ENCODE results near the gene RCL1.

RCL1 gene

GRCh38 chr9:4844056-4844838, 51.5 kb downstream of the RCL1 start:
- TF ChIP-seq FOXP2 (optimal IDR thresholded peaks at IDR 0.05; ENCODE audit: borderline replicate concordance, extremely low read depth, extremely low read length, insufficient read depth), result no peak
- no peak for TF ChIP-seq TAF1 (IDR thresholded peaks at IDR 0.05; ENCODE audit: borderline replicate concordance, insufficient read depth, low read length)
- TF ChIP-seq, protein P1, sequence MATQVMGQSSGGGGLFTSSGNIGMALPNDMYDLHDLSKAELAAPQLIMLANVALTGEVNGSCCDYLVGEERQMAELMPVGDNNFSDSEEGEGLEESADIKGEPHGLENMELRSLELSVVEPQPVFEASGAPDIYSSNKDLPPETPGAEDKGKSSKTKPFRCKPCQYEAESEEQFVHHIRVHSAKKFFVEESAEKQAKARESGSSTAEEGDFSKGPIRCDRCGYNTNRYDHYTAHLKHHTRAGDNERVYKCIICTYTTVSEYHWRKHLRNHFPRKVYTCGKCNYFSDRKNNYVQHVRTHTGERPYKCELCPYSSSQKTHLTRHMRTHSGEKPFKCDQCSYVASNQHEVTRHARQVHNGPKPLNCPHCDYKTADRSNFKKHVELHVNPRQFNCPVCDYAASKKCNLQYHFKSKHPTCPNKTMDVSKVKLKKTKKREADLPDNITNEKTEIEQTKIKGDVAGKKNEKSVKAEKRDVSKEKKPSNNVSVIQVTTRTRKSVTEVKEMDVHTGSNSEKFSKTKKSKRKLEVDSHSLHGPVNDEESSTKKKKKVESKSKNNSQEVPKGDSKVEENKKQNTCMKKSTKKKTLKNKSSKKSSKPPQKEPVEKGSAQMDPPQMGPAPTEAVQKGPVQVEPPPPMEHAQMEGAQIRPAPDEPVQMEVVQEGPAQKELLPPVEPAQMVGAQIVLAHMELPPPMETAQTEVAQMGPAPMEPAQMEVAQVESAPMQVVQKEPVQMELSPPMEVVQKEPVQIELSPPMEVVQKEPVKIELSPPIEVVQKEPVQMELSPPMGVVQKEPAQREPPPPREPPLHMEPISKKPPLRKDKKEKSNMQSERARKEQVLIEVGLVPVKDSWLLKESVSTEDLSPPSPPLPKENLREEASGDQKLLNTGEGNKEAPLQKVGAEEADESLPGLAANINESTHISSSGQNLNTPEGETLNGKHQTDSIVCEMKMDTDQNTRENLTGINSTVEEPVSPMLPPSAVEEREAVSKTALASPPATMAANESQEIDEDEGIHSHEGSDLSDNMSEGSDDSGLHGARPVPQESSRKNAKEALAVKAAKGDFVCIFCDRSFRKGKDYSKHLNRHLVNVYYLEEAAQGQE (IDR thresholded peaks at IDR 0.05; ENCODE audit: insufficient read depth in 1 of 2, low read depth in 2 of 2, low read length in 2 of 2), result no peak
- no peak for TF ChIP-seq POLR2AphosphoS5 (IDR thresholded peaks at IDR 0.05; ENCODE audit: low read depth, low read length)
- TF ChIP-seq SIN3A (IDR thresholded peaks at IDR 0.05; ENCODE audit: borderline replicate concordance, insufficient read depth, low read length), result no peak

- no peak for TF ChIP-seq SIN3A (IDR thresholded peaks at IDR 0.05; ENCODE audit: borderline replicate concordance, insufficient read depth, low read length)
- no peak for TF ChIP-seq TAF1 (IDR thresholded peaks at IDR 0.05; ENCODE audit: borderline replicate concordance, insufficient read depth, low read length)
- no peak for TF ChIP-seq POLR2AphosphoS5 (IDR thresholded peaks at IDR 0.05; ENCODE audit: low read depth, low read length)
- TF ChIP-seq, protein P1 (IDR thresholded peaks at IDR 0.05; ENCODE audit: insufficient read depth in 1 of 2, low read depth in 2 of 2, low read length in 2 of 2), result no peak
- no peak for TF ChIP-seq FOXP2 (optimal IDR thresholded peaks at IDR 0.05; ENCODE audit: borderline replicate concordance, extremely low read depth, extremely low read length, insufficient read depth)
Observed at GRCh38 chr9:4849369-4849768, 56.6 kb downstream of the RCL1 start.

DNA sequence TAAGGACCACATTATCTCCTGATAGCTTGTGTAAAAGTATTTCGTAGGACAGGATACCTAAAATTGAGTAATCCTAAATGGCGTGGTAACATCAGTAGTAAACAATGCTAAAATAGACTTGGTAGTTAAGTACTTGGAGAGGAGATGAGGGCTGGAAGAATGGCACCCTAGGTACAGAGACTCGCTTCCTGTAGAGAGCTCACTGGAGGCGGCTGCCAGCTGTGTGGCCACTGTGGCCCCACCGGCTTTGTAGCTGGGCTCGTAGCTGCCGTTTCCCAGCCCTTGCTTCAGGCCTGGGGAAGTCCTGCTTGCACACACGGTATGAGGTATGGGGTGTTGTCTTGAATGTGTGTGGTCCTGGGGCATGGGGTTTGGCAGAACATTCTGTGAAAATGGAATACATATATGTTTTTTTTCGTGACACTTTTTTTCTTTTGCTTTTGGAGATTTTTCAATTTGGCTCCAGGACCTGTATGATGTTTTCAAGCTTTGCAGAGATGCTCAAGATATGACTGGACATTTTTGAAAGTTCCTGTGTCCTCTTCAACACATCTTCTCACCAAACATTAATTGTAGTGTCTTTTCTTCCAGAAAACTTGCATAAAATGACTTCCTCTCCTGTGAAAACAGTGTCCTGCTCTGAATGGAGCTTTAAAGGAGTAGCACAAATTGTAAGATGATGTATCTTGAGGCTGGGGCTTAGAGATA, 58.0 kb downstream of the RCL1 start:
- TF ChIP-seq FOXP2 (optimal IDR thresholded peaks at IDR 0.05; ENCODE audit: borderline replicate concordance, extremely low read depth, extremely low read length, insufficient read depth) (no peak), SIN3A (IDR thresholded peaks at IDR 0.05; ENCODE audit: borderline replicate concordance, insufficient read depth, low read length) (no peak), POLR2AphosphoS5 (IDR thresholded peaks at IDR 0.05; ENCODE audit: low read depth, low read length) (no peak), TAF1 (IDR thresholded peaks at IDR 0.05; ENCODE audit: borderline replicate concordance, insufficient read depth, low read length) (no peak)
- TF ChIP-seq, protein P1 (IDR thresholded peaks at IDR 0.05; ENCODE audit: insufficient read depth in 1 of 2, low read depth in 2 of 2, low read length in 2 of 2), result no peak

GRCh38 chr9:4852419-4852818, 59.7 kb downstream of the RCL1 start:
- TF ChIP-seq, protein P1 (IDR thresholded peaks at IDR 0.05; ENCODE audit: insufficient read depth in 1 of 2, low read depth in 2 of 2, low read length in 2 of 2), result no peak
- TF ChIP-seq SIN3A (IDR thresholded peaks at IDR 0.05; ENCODE audit: borderline replicate concordance, insufficient read depth, low read length) (no peak), TAF1 (IDR thresholded peaks at IDR 0.05; ENCODE audit: borderline replicate concordance, insufficient read depth, low read length) (no peak), FOXP2 (optimal IDR thresholded peaks at IDR 0.05; ENCODE audit: borderline replicate concordance, extremely low read depth, extremely low read length, insufficient read depth) (no peak), POLR2AphosphoS5 (IDR thresholded peaks at IDR 0.05; ENCODE audit: low read depth, low read length) (no peak)

All from PFSK-1 (cell line).